GM12873 (cell line): ENCODE results near the gene LRRC14B.

Source experiments
- CTCF ChIP-seq: IDR thresholded peaks from 2 replicates; pipeline ENCODE4 v1.5.1; 2012; ENCODE audit warnings: low read depth, mild to moderate bottlenecking, moderate library complexity, low read length, control low read depth; ENCODE audit not compliant: insufficient read depth; ENCODE audit errors: missing control alignments

Gene LRRC14B

GRCh38 chr5:234450-234849 lies 43.2 kb downstream of the LRRC14B start:
- no peak for TF ChIP-seq CTCF
